ENCODE results near the gene CH25H. TPM values are rescaled to one million over a fixed set of nuclear protein-coding genes. Genes with fewer than 3 reads are reported as not detected.

CH25H gene
- total RNA-seq: 1 to 10 TPM in 3 of 4 donors, not detected in 1; 1.0 to 4.6 (median 1.8) TPM

DNA sequence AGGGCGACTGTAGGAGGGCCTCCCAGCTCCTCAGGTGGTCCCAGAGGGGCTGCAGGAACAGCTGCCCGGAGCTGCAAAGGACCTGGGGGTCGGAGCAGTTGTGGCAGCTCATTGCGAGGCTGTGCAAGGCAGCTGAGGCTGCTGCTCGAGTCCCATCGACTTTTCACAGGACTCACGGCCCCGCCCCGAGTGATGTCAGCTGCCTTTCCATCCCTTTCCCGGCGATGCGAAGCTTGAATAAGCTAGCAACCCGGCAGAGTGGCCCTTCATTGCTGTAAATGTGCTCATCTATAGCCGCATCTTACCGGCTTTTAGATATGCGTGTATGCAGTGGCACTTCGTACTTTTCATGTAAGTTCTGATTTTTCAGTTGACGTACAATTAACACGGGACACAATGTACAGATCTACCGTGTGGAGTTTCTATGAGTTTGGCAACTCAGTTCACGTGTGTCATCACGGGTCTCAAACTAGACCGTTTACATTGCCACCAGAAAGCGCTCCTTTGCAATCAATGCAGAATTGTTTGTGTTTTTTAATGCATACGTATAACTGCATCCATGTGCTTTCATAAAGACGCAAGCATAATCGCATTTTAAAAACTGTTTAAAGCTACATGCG, at the start of gene CH25H:
Gene CH25H (minus strand): TSS at position 137 of the 620 bp plus-strand sequence. CDS start 25 bp downstream, at position 112.
- TF ChIP-seq, protein P1, sequence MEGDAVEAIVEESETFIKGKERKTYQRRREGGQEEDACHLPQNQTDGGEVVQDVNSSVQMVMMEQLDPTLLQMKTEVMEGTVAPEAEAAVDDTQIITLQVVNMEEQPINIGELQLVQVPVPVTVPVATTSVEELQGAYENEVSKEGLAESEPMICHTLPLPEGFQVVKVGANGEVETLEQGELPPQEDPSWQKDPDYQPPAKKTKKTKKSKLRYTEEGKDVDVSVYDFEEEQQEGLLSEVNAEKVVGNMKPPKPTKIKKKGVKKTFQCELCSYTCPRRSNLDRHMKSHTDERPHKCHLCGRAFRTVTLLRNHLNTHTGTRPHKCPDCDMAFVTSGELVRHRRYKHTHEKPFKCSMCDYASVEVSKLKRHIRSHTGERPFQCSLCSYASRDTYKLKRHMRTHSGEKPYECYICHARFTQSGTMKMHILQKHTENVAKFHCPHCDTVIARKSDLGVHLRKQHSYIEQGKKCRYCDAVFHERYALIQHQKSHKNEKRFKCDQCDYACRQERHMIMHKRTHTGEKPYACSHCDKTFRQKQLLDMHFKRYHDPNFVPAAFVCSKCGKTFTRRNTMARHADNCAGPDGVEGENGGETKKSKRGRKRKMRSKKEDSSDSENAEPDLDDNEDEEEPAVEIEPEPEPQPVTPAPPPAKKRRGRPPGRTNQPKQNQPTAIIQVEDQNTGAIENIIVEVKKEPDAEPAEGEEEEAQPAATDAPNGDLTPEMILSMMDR (IDR thresholded peaks at IDR 0.05; ENCODE audit: low read depth): no peak

- TF ChIP-seq, protein P1 (IDR thresholded peaks at IDR 0.05; ENCODE audit: low read depth): no peak
Measured at GRCh38 chr10:89256340-89256739, 49.2 kb upstream of the CH25H start.

GRCh38 chr10:89255793-89256192, 48.7 kb upstream of the CH25H start:
- TF ChIP-seq, protein P1 (IDR thresholded peaks at IDR 0.05; ENCODE audit: low read depth): no peak

DNA sequence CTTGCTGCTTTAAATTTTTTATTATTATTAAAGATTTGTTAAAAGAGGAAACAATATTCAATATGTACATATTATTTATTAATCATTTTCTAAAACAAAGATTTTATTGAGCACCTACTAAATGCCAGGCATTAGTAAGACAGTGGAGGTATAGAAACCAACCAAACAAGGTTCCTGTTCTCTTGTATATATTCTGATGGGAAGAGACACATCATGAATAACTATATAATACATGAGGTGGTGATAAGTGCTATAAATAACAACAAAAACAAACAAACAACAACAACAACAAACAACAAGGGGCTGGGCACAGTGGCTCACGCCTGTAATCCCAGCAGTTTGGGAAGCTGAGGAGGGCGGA, 45.1 kb upstream of the CH25H start:
- TF ChIP-seq, protein P1 (IDR thresholded peaks at IDR 0.05; ENCODE audit: low read depth): no peak

- TF ChIP-seq, protein P1 (IDR thresholded peaks at IDR 0.05; ENCODE audit: low read depth): no peak
Measured at GRCh38 chr10:89251409-89252224, 44.5 kb upstream of the CH25H start, which contains the start of gene LIPA. TSS of gene LIPA (minus strand) at chr10:89251775. CDS start at chr10:89247648, 4,127 bp downstream.

DNA sequence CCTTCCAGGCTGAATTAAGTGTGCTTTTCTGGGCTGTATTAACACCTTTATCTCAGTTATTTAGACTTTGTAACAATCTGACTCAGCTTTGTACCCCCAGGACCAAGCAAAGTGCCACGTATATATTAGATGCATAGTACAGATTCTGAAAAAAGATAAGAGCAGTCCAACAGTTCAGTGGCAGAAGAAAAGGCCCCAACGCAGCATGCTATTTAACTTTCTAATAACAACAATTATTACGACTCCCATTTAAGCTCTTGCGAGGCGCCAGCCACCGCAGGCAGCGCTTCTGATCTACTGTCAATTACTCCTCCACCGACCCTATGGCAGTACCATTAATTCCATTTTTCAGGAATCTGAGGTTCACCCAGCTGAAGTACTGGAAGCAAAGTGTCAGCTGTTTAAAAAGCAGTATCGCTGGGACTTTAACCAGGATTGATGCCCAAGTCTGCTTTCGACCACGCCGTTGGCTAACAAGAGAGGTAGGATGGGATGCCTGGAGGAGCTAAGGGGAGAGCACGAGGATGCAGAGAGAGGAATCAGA, 43.8 kb upstream of the CH25H start:
- TF ChIP-seq, protein P1 (IDR thresholded peaks at IDR 0.05; ENCODE audit: low read depth): no peak

DNA sequence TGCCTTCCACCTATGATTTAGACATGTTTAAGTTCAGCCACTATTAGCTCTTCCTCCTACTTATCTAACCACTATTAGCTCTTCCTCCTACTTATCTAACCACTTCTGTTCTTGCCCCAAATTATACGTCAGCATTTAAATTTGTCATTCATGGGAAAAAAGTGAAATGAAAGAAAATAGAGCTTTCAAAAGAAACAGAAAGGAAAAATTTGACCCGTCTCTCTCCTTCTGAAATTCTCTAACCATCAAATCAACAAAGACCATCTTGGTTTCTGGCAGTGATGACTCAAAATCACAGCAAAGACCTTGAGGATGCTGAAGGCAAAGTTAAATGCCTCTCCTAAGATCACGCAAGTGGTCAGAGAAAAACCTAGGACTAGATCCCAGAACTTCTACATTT, 41.9 kb upstream of the CH25H start:
- TF ChIP-seq, protein P1 (IDR thresholded peaks at IDR 0.05; ENCODE audit: low read depth): no peak
